IMR-90 (cell line): ENCODE results near the gene ZXDC. TPM values are rescaled to one million over a fixed set of nuclear protein-coding genes. Genes with fewer than 3 reads are reported as not detected.

ENCODE experiments used
- ATAC-seq: fragments of 200-7000 bp; cut with Tn5 transposase; 2 replicates; pipeline ENCODE4 v1.9.1; 2020; ENCODE audit warnings: low read depth, mild to moderate bottlenecking, moderate library complexity
- BruUV-seq: library from RNA; stranded (reverse); fragments of 400-500 nt; replicated peaks from 2 replicates; lab custom pipeline; 2021; lab: Mats Ljungman, UMichigan
- CTCF ChIA-PET: fragments of 300-600 bp; formaldehyde crosslinking; extraction: SDS; loops from one replicate; lab custom pipeline; 2021; ENCODE audit warnings: antibody characterized with exemption; lab: Yijun Ruan, JAX
- POLR2A ChIA-PET: fragments of 300-600 bp; sonication (Branson Sonifier 250); formaldehyde crosslinking; loops from one replicate; lab custom pipeline; 2022; ENCODE audit warnings: antibody characterized with exemption; ENCODE audit not compliant: unreplicated experiment; lab: Charles Lee
- DNase-seq: peaks from one replicate; pipeline ENCODE4 v3.0.0; 2013
- H2AFZ ChIP-seq: replicated peaks from 2 replicates; pipeline ENCODE3; 2013; ENCODE audit warnings: low read length, mild to moderate bottlenecking; ENCODE audit not compliant: poor library complexity
- H2AK5ac ChIP-seq: 2 replicates; pipeline ENCODE4 v1.6.1; 2013; ENCODE audit warnings: low read depth, low read length, inconsistent platforms
- H2AK9ac ChIP-seq: replicated peaks from 2 replicates; pipeline ENCODE3; 2013; ENCODE audit warnings: mild to moderate bottlenecking, low read depth, low read length, moderate library complexity; ENCODE audit not compliant: poor library complexity
- H2BK120ac ChIP-seq: 2 replicates; pipeline ENCODE4 v1.6.1; 2013; ENCODE audit warnings: low read depth, low read length, inconsistent platforms
- H2BK15ac ChIP-seq: 3 replicates; pipeline ENCODE4 v1.6.1; 2013; ENCODE audit warnings: low read depth, low read length, inconsistent platforms
- H2BK20ac ChIP-seq: 2 replicates; pipeline ENCODE4 v1.6.1; 2013; ENCODE audit warnings: low read depth, mild to moderate bottlenecking, inconsistent platforms, low read length, moderate library complexity
- H2BK5ac ChIP-seq: 2 replicates; pipeline ENCODE4 v1.6.1; 2013; ENCODE audit warnings: mild to moderate bottlenecking, low read depth, low read length, inconsistent platforms; ENCODE audit not compliant: poor library complexity, severe bottlenecking
- H3K14ac ChIP-seq: replicated peaks from 2 replicates; pipeline ENCODE4 v1.6.1; 2013; ENCODE audit warnings: low read depth, low read length, inconsistent platforms
- H3K18ac ChIP-seq: 2 replicates; pipeline ENCODE4 v1.6.1; 2013; ENCODE audit warnings: low read depth, low read length, control low read depth
- H3K23ac ChIP-seq: 2 replicates; pipeline ENCODE4 v1.6.1; 2013; ENCODE audit warnings: low read depth, low read length, inconsistent platforms
- H3K27ac ChIP-seq: 2 replicates; pipeline ENCODE4 v1.5.1; 2013; ENCODE audit warnings: mild to moderate bottlenecking, control low read depth, low read length; ENCODE audit not compliant: insufficient read depth
- H3K27me3 ChIP-seq: 2 replicates; pipeline ENCODE4 v1.6.1; 2013; ENCODE audit warnings: low read length; ENCODE audit not compliant: control insufficient read depth, insufficient read depth
- H3K36me3 ChIP-seq: 2 replicates; pipeline ENCODE4 v1.6.1; 2013; ENCODE audit warnings: low read length, mixed read lengths; ENCODE audit not compliant: control insufficient read depth, insufficient read depth
- H3K4ac ChIP-seq: 2 replicates; pipeline ENCODE4 v1.6.1; 2013; ENCODE audit warnings: low read depth, low read length, inconsistent platforms
- H3K4me1 ChIP-seq: 2 replicates; pipeline ENCODE4 v1.6.1; 2013; ENCODE audit warnings: low read length, mixed read lengths; ENCODE audit not compliant: control insufficient read depth, insufficient read depth
- H3K4me2 ChIP-seq: 2 replicates; pipeline ENCODE4 v1.6.1; 2013; ENCODE audit warnings: low read depth, mild to moderate bottlenecking, control low read depth, low read length, moderate library complexity
- H3K4me3 ChIP-seq: 2 replicates; pipeline ENCODE4 v1.5.1; 2013; ENCODE audit warnings: low read depth, mild to moderate bottlenecking, control low read depth, low read length, moderate library complexity; ENCODE audit not compliant: insufficient read depth
- H3K56ac ChIP-seq: 2 replicates; pipeline ENCODE4 v1.6.1; 2013; ENCODE audit warnings: low read length, inconsistent platforms; ENCODE audit not compliant: insufficient read depth; ENCODE audit errors: extremely low read depth
- H3K79me1 ChIP-seq, 2 experiments: 2 replicates each; pipeline ENCODE4 v1.6.1; 2013; ENCODE audit warnings: low read length in 2 of 2, inconsistent platforms in 1 of 2, low read depth in 1 of 2
- H3K9ac ChIP-seq: 2 replicates; pipeline ENCODE4 v1.6.1; 2013; ENCODE audit warnings: low read depth, low read length, control low read depth
- H3K9me1 ChIP-seq: 2 replicates; pipeline ENCODE4 v1.6.1; 2013; ENCODE audit warnings: low read length, inconsistent platforms; ENCODE audit not compliant: insufficient read depth
- H3K9me3 ChIP-seq: 2 replicates; pipeline ENCODE4 v1.6.1; 2013; ENCODE audit warnings: low read length; ENCODE audit not compliant: control insufficient read depth, insufficient read depth
- H4K20me1 ChIP-seq: 2 replicates; pipeline ENCODE4 v1.6.1; 2013; ENCODE audit warnings: low read length, inconsistent platforms; ENCODE audit not compliant: insufficient read depth
- H4K5ac ChIP-seq: 2 replicates; pipeline ENCODE4 v1.6.1; 2013; ENCODE audit warnings: mild to moderate bottlenecking, low read depth, low read length, control low read depth
- H4K8ac ChIP-seq, 2 experiments: 2 replicates each; pipeline ENCODE4 v1.6.1; 2013; ENCODE audit warnings: low read depth in 2 of 2, low read length in 2 of 2, control low read depth in 1 of 2, inconsistent platforms in 1 of 2
- H4K91ac ChIP-seq: 2 replicates; pipeline ENCODE4 v1.6.1; 2013; ENCODE audit warnings: low read depth, low read length, inconsistent platforms; ENCODE audit not compliant: insufficient read depth
- MAZ ChIP-seq: IDR thresholded peaks from 2 replicates; pipeline ENCODE4 v1.6.1; 2012; ENCODE audit warnings: low read depth, mild to moderate bottlenecking, low read length, improper control_type of control experiment, moderate library complexity, borderline replicate concordance
- MXI1 ChIP-seq: IDR thresholded peaks from 2 replicates; pipeline ENCODE4 v1.6.1; 2012; ENCODE audit warnings: low read depth, mild to moderate bottlenecking, low read length, moderate library complexity, borderline replicate concordance
- NFE2L2 ChIP-seq: fragments of 150-350 bp; IDR thresholded peaks from 2 replicates; pipeline ENCODE4 v1.6.1; 2016; ENCODE audit warnings: low read depth, mild to moderate bottlenecking, low read length
- POLR2A ChIP-seq: IDR thresholded peaks from 2 replicates; pipeline ENCODE4 v1.6.1; 2012; ENCODE audit warnings: mild to moderate bottlenecking, low read depth, low read length
- RCOR1 ChIP-seq: IDR thresholded peaks from 2 replicates; pipeline ENCODE4 v1.6.1; 2012; ENCODE audit warnings: mild to moderate bottlenecking, low read length, improper control_type of control experiment; ENCODE audit not compliant: insufficient replicate concordance
- WGBS, 2 experiments: methylation state at CpG; one replicate each; pipeline versions ENCODE4 v1.1.5 to v1.1.7; 2013; ENCODE audit warnings: missing lambda C conversion rate in 2 of 2; ENCODE audit not compliant: insufficient read length in 1 of 2; ENCODE audit errors: extremely low coverage in 2 of 2; 5-methylcytosine and 5-hydroxymethylcytosine counted together
- dilution Hi-C: fragments of 300-500 bp; cut with HindIII; formaldehyde crosslinking; loops from one replicate; pipeline ENCODE4 v1.14.3; 2018; ENCODE audit warnings: low sequenced_read_pairs; ENCODE audit not compliant: unreplicated experiment
- in situ Hi-C: fragments of 300-500 bp; cut with MboI; formaldehyde crosslinking; loops from 3 replicates; pipeline ENCODE4 v1.14.3; 2019; ENCODE audit warnings: low sequenced_read_pairs, inconsistent platforms, mixed read lengths
- intact Hi-C: fragments of 100-400 bp; cut with micrococcal nuclease; formaldehyde crosslinking; loops from 2 replicates; pipeline ENCODE4 v1.10.0; 2022
- polyA plus RNA-seq, 3 experiments: library from polyadenylated mRNA; depleted of rRNA; stranded (reverse); fragments of >200 nt; gene quantifications; 2 replicates each; pipeline ENCODE4 v1.2.3, GENCODE V29; 2012; ENCODE audit warnings: low replicate concordance in 1 of 3
- total RNA-seq: library from RNA; depleted of rRNA; stranded (reverse); fragments of >200 nt; gene quantifications from 2 replicates; pipeline ENCODE4 v1.2.3, GENCODE V29; 2012

ZXDC gene
- total and polyA plus RNA-seq, 2 of the 4 experiments (the other 2 are of a cell fraction) = 11.5 to 14.3 TPM

DNA sequence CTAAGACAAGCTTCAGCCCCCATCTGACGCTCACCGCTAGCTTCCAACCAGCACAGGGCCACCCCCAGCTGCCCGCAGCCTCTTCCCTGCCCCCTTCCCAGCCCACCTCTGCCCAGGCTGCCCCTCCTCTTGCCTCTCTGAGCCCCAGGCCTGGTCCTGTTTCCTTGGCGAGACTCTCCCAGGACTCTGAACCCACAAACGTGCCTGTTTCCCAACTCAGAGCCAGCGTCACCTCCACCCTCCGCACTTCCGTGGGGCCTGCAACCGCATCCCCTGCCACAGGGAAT, 35.0 kb downstream of the ZXDC start:
- ATAC-seq = no peak
- Histone ChIP-seq H4K91ac (no peak overlapping the region), H4K5ac (no peak overlapping the region), H3K9ac (no peak overlapping the region), H3K14ac (no peak overlapping the region), H3K18ac (no peak overlapping the region), H3K4ac (no peak overlapping the region), H3K36me3 (peaks cover 2% of the 10 kb centered on the region; the same call in 1 of the 2 replicates), H4K8ac (no peak overlapping the region), H3K27me3 (no peaks in the 10 kb centered on the region), H2AK9ac (no peak overlapping the region), H3K79me1 (no peaks in the 10 kb centered on the region), H3K4me2 (no peak overlapping the region), H4K20me1 (no peaks in the 10 kb centered on the region; the same call in 1 of the 2 replicates), H3K56ac (no peak overlapping the region), H2BK120ac (no peak overlapping the region), H3K27ac (no peak overlapping the region), H2BK20ac (no peak overlapping the region), H2BK5ac (no peak overlapping the region), H3K4me3 (no peak overlapping the region), H3K23ac (no peak overlapping the region), H3K4me1 (no peaks in the 10 kb centered on the region), H3K9me1 (0 out of 2 replicates have a peak, but pooled peaks cover 4% of the 10 kb centered on the region), H2BK15ac (no peak overlapping the region), H2AK5ac (no peak overlapping the region), H2AFZ (no peak overlapping the region), H3K9me3 (no peaks in the 10 kb centered on the region)
- ChIA-PET POLR2A (no interaction called here), CTCF (no interaction called here)
- 85% methylated on average over 4 of the region's 9 CpGs; no CpG with 5 or more reads in 1 of the 2 experiments for WGBS, 2 experiments
- intact Hi-C loops (no loop called here), dilution Hi-C loops (no loop called here), in situ Hi-C loops (no loop called here)
- TF ChIP-seq POLR2A (no peak), RCOR1 (no peak), NFE2L2 (no peak), MXI1 (no peak), MAZ (no peak)
- no TSS peak for BruUV-seq
- DNase-seq = no peak
